Panc1 (cell line): Measurements from ENCODE around the gene EML6.

Source experiments
- CTCF ChIP-seq: fragments of 450-650 bp; IDR thresholded peaks from 2 replicates; pipeline ENCODE4 v1.5.1; 2017; ENCODE audit warnings: mild to moderate bottlenecking
- POLR2AphosphoS5 ChIP-seq: IDR thresholded peaks from 2 replicates; pipeline ENCODE4 v1.6.1; 2012; ENCODE audit warnings: mild to moderate bottlenecking, low read depth, low read length, moderate library complexity
- REST ChIP-seq, 2 experiments: IDR thresholded peaks; 2 replicates each; pipeline ENCODE4 v1.6.1; 2011 to 2012; ENCODE audit warnings: low read depth in 2 of 2, control low read depth in 1 of 2, low read length in 1 of 2, mild to moderate bottlenecking in 1 of 2, moderate library complexity in 1 of 2; ENCODE audit not compliant: insufficient read depth in 1 of 2

- TF ChIP-seq CTCF (peak; percentile 51), POLR2AphosphoS5 (peak; percentile 84), REST (IDR thresholded peaks at IDR 0.05; ENCODE audit: insufficient read depth in 1 of 2, low read depth in 2 of 2, low read length in 1 of 2) (no peak)
Observed at GRCh38 chr2:54723131-54723995, at the start of gene EML6.
